GF-D8 (cell line): ENCODE results near the gene TMTC2.
"Not testable (repeated sequence)": the region's sequence is repeated elsewhere in the genome, so short reads cannot be mapped to it uniquely, and the experiment has no call there.

ENCODE experiments used
- DNase-seq: peaks from one replicate; lab custom pipeline; 2025; lab: John Stamatoyannopoulos, UW

The TMTC2 gene

DNA sequence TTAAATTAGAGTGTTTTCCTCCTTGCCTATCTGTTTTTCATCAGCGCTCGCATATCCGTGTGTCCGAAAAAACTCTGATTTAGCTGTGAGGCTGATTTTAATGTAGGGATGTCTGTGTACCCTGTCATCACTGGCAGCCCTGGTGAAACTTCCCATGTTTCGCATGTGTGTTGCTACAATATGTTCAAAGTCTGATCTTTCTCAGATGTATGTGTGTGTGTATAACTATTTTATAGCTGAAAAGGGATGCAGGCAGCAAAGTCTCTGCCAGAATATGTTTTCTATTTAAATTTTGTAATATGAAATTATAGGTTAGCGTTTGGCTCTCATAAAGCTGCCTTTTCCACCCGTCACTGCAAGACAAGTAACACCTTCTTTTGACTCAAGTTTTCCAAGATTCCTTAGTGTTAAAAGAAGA lies 154.8 kb downstream of the TMTC2 start:
- DNase-seq: no peak

DNA sequence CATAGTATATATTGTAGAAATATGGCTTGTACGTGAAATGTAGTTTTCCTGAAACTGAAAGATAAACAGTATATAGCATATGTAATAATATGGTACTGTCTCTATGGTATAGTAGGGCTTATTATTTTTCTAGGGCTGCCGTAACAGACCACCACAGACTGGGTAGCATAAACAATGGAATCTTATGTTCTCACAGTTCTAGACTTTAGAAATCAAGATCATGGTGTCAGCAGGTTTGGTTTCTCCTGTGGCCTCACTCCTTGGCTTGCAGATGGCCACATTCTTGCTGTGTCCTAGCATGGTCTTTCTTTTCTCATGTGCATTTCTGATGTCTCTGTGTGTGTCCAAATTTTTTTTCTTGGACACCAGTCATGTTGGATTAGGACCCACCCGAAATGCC lies 155.8 kb downstream of the TMTC2 start:
- no peak for DNase-seq

DNA sequence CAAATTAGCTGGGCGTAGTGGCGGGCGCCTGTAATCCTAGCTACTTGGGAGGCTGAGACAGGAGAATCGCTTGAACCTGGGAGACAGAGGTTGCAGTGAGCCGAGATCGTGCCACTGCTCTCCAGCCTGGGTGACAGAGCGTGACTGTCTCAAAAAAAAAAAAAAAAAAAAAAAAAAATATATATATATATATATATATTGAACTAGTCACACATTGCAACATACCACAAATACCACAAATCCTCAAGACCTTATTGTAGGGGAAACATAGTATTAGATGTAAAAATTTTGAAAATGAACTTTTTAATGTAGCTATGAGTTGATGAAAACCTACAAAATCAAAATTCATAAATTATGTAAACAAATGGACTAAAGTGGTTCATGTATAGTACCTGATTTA lies 158.4 kb downstream of the TMTC2 start:
- DNase-seq: not testable (repeated sequence)

DNA sequence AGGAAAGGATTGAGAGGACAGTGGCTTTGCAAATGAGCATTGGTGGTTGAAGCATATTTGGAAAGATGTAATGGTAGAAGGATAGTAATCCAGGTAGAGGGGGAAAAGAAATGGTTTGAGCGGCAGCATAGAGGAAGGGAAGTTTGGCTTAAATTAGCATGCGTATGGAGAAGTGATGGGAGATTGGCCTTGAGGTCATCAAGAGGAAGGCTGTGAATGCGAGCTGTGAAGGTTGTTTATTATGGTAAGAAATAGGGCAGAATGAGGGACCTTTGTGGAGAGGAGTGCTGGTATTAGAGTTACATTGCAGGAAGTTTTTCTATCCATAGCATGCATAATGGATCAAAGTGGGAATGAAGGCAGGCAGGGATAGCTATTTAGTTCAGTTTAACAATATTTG lies 162.1 kb downstream of the TMTC2 start:
- DNase-seq: no peak

- no peak for DNase-seq
These were observed 165.8 kb downstream of the TMTC2 start for GRCh38 chr12:82852529-82852928.

DNA sequence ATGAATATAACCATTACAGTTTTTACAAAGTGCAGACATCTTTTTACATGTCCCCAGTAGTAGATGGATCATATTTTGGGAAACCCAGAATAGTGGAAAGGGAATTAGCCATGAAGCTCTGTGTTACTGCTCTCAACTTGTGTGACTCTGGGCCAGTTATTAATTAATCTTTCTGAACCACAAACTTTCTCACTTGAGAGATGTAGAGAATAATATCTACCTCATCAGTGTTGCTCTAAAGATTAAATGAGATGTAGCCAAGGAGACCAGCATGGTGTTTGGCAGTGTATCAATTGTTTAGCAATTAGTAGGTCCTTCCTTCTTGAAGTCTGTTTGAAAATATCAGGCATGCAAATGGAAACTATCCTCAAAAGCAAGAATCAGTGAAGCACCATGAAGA lies 169.2 kb downstream of the TMTC2 start:
- no peak for DNase-seq

GRCh38 chr12:82857276-82857675 lies 170.6 kb downstream of the TMTC2 start:
- DNase-seq: no peak

GRCh38 chr12:82857911-82858533 lies 171.3 kb downstream of the TMTC2 start:
- DNase-seq: no peak

- no peak for DNase-seq
These were observed 171.8 kb downstream of the TMTC2 start for GRCh38 chr12:82858534-82858917.

DNA sequence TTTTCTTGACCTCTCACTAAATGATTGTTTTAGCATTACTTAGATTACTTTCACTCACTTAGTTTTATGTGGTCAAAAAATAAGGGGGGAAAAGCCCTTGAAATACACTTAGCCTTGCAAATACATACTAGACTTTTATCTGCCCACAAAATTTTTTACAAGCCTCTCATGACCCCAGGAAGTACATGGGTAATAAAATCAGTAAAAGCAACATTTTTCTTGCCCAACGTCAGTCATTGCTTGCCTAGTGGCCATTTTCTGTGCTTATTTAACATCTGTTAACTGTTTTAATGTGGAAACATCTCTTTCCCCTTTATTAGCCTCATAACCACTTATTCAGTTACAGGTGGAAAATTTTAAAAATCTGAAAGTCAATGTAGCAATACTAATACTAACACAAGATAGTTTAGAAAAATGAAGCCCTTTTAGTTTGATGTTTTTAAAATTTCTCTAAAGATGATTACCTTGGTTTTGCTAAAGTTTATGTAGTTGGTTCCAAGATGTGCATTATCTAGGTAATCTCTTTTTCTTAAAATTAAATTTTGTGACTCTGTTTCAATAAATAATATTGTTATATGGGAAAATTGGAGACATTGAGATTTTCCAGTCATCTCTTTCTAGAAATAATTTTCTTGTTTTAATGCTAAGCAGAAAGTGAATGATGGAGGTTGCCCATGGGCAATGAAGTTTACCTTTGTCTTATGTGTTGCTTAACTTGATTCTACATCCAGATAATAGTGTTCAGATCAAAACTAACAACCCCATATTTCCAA lies 175.5 kb downstream of the TMTC2 start:
- DNase-seq: no peak

DNA sequence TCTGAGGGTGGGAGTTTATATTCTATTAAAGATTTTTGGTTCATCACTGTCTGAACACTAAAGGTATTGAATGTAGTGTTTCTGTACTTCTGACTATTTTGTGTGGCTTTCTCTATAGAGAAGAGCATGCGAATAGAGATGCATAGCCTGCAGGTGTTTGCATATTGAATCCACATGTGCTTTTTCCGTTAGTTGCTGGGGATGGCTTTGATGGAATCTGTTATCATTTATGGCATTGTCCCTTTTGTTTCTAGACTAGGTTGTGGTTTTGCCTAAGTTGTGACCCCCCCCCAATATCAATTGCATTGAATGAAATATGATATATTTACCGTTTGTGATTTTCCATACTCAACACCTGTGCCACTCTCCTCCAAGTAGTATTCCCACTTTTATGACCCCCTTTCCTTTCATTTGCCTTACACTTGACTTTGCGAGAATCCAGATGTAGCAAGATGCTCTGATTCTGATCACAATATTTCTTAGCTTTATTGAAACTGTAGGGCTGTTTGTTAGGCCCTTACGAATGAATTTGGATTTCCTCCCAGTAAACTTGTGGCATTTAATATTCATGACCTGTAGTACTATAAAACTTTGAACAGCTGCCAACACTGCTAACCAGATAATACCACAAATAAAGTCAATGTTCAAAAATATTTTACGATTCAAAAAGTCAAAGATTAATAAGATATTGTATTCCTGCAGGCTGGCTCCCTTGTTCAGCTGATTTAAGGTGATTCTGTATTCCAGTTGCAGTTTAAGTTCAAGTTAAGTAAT lies 176.4 kb downstream of the TMTC2 start:
- no peak for DNase-seq

GRCh38 chr12:82866227-82866775 lies 179.6 kb downstream of the TMTC2 start:
- no peak for DNase-seq

DNA sequence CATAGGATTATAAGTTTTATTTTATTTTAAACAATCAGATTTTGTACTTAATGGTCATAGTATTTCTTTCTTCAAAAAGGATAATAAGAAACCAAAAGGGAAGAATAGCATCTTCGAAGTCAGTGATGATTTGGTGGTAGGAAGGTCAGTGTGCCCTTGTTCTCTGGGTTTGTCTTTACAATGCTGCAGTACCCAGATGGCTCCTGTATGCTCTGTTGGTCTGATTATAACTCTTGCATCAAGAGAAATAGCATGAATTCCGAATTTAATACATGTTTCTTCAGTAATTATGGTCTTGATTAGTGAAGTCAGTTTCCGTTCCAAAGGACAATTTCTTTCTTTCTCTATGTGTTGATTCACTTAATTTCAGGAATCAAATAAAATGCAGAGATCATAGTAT lies 180.2 kb downstream of the TMTC2 start:
- no peak for DNase-seq

GRCh38 chr12:82867762-82868500 lies 181.2 kb downstream of the TMTC2 start:
- DNase-seq: no peak

GRCh38 chr12:82870771-82871377 lies 184.2 kb downstream of the TMTC2 start:
- no peak for DNase-seq

- no peak for DNase-seq
These were observed 185.4 kb downstream of the TMTC2 start for GRCh38 chr12:82872088-82872487.

DNA sequence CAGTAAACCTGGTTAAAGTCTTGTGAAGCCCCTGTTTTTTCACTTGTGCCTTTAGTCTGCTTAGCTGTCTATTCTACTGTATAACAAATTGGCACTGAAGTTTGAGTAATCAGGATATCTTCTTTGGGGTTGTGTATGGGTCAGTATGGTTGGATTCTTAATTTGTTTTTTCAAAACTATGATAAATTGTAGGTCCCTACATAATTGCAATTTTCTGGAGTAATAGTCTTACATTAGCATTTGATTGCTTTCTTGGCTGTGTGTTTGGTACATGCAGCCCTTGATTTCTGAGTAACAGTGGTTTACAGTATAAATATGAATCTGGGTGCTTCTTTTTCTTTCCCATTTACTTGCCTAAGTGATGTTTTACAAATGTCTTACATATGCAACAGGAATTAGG lies 186.6 kb downstream of the TMTC2 start:
- DNase-seq: no peak

- no peak for DNase-seq
These were observed 187.2 kb downstream of the TMTC2 start for GRCh38 chr12:82873951-82874350.

DNA sequence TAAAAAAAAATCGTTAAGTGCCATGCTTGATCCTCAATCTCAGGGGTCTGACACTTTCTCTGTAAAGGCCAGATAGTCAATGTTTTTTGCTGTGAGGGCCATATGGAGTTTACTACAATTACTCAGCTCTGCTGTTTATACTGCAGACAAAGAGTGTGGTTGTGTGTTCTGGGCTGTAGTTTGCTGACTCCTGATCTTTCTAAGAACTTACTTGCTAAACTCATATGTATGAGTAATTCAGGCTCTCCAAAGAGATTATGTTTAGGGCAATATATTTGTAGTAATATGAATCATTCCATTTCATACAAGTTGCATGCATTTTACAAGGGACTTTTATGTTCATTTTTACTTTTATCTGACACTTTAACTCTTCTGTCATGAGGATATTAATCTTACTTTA lies 188.2 kb downstream of the TMTC2 start:
- no peak for DNase-seq

GRCh38 chr12:82876075-82876474 lies 189.4 kb downstream of the TMTC2 start:
- DNase-seq: no peak

GRCh38 chr12:82877963-82878362 lies 191.3 kb downstream of the TMTC2 start:
- no peak for DNase-seq

GRCh38 chr12:82880442-82880901 lies 193.8 kb downstream of the TMTC2 start:
- no peak for DNase-seq
